CD4-positive, alpha-beta T cell (primary cell): Measurements from ENCODE around the gene NTM. TPM values are rescaled to one million over a fixed set of nuclear protein-coding genes. Genes with fewer than 3 reads are reported as not detected.

ENCODE experiments used
- ATAC-seq: fragments of 200-7000 bp; cut with Tn5 transposase; one replicate; pipeline ENCODE4 v1.10.0; 2022; ENCODE audit warnings: mild to moderate bottlenecking; ENCODE audit not compliant: poor library complexity
- CTCF ChIA-PET: fragments of 350-600 bp; sonication (Branson Sonifier 250); formaldehyde crosslinking; loops from one replicate; lab custom pipeline; 2021; ENCODE audit warnings: antibody characterized with exemption, inconsistent platforms; lab: Charles Lee
- POLR2A ChIA-PET: fragments of 350-600 bp; sonication (Branson Sonifier 250); formaldehyde crosslinking; loops from one replicate; lab custom pipeline; 2021; ENCODE audit warnings: antibody characterized with exemption, inconsistent platforms; lab: Charles Lee
- DNase-seq, 14 experiments: peaks; one replicate each; pipeline ENCODE4 v3.0.0-alpha.2; 2013 to 2020; ENCODE audit warnings: mixed read lengths in 2 of 14
- H3K27ac ChIP-seq, 2 donors: one replicate each; pipeline versions ENCODE4 v1.5.1 to v1.7.0; 2013; ENCODE audit warnings: low read length in 2 of 2, low read depth in 1 of 2, mild to moderate bottlenecking in 1 of 2
- H3K27me3 ChIP-seq, 2 experiments: 1 replicate in 1 of 2; 2 replicates in 1 of 2; pipeline versions ENCODE4 v1.6.1 to v1.7.0; 2013; ENCODE audit warnings: low read length in 2 of 2, control low read depth in 1 of 2, mild to moderate bottlenecking in 1 of 2, moderate library complexity in 1 of 2; ENCODE audit not compliant: insufficient read depth in 2 of 2, control insufficient read depth in 1 of 2
- H3K36me3 ChIP-seq: one replicate; pipeline ENCODE4 v1.6.1; 2013; ENCODE audit warnings: low read length, control low read depth; ENCODE audit not compliant: insufficient read depth
- H3K4me1 ChIP-seq: one replicate; pipeline ENCODE4 v1.6.1; 2013; ENCODE audit warnings: low read length, control low read depth; ENCODE audit not compliant: insufficient read depth
- H3K4me3 ChIP-seq: one replicate; pipeline ENCODE4 v1.5.1; 2013; ENCODE audit warnings: mild to moderate bottlenecking, low read length, moderate library complexity
- H3K9me3 ChIP-seq, 2 experiments: 1 replicate in 1 of 2; 2 replicates in 1 of 2; pipeline versions ENCODE4 v1.6.1 to v1.7.0; 2013; ENCODE audit warnings: low read length in 2 of 2, mild to moderate bottlenecking in 2 of 2, control low read depth in 1 of 2, moderate library complexity in 1 of 2; ENCODE audit not compliant: control insufficient read depth in 1 of 2, insufficient read depth in 1 of 2
- H3K27ac Mint-ChIP-seq: one replicate; pipeline ENCODE4 v1.8.0; 2020; ENCODE audit warnings: mixed read lengths
- H3K27me3 Mint-ChIP-seq: one replicate; pipeline ENCODE4 v1.8.0; 2021; ENCODE audit warnings: mixed read lengths
- H3K36me3 Mint-ChIP-seq: one replicate; pipeline ENCODE4 v1.8.0; 2021; ENCODE audit warnings: low read depth, mixed read lengths
- H3K4me1 Mint-ChIP-seq: one replicate; pipeline ENCODE4 v1.8.0; 2021; ENCODE audit warnings: low read depth, mixed read lengths
- H3K4me3 Mint-ChIP-seq: one replicate; pipeline ENCODE4 v1.8.0; 2020; ENCODE audit warnings: mild to moderate bottlenecking, mixed read lengths
- H3K9me3 Mint-ChIP-seq: one replicate; pipeline ENCODE4 v1.8.0; 2020; ENCODE audit warnings: mixed read lengths
- intact Hi-C, 2 experiments: fragments of 100-400 bp; cut with DNase I in 1 of 2; cut with micrococcal nuclease in 1 of 2; formaldehyde crosslinking; loops; one replicate each; pipeline versions ENCODE4 v1.15.1 to v1.9.0; 2023 to 2025; cut with DNase I, micrococcal nuclease
- total RNA-seq, 174 experiments: library from RNA in 2 of 174; stranded (reverse) in 2 of 174; gene quantifications; one replicate each; pipeline ENCODE4 v1.2.3 and lab custom pipeline; 2021 to 2026
- TF ChIP-seq, protein P1 (sequence below): fragments of 200-600 bp; IDR thresholded peaks from one replicate; pipeline ENCODE4 v1.8.0; 2022; ENCODE audit warnings: antibody characterized with exemption, mild to moderate bottlenecking

The NTM gene
- total RNA-seq, 2 experiments from 2014 or later: not detected

DNA sequence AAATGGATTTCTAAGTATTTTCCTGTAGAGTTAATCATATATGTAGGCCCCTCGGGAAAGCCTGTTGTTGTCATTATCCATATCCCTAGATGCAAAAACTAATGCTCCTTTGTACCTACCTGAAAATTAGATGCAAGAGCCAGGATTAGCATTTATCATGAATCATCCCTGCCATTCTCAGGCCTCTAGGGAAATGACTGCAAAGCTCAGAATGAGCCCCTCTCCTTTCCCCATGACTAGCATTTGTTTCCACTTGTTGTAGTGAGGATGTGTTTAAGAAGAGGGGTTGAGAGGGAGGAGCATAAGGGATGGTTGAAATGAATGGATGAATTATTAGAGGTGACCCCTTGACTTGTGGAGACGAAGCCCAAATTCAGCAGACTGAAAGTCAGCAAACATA is 537.9 kb downstream of the NTM start:
- peaks cover 0 to 16% of the 10 kb centered on the region in 2 experiments for H3K9me3 ChIP-seq
- Mint-ChIP-seq H3K4me1 (no peaks in the 10 kb centered on the region), H3K4me3 (no peak overlapping the region), H3K27ac (no peak overlapping the region), H3K27me3 (peaks cover 42% of the 10 kb centered on the region), H3K9me3 (no peaks in the 10 kb centered on the region), H3K36me3 (no peaks in the 10 kb centered on the region)
- peaks cover 12 to 15% of the 10 kb centered on the region in 2 experiments for H3K27me3 ChIP-seq
- H3K4me3 ChIP-seq: no peak overlapping the region
- intact Hi-C loops: no loop called here
- H3K4me1 ChIP-seq: no peaks in the 10 kb centered on the region
- no peaks in the 10 kb centered on the region for H3K36me3 ChIP-seq
- ChIA-PET POLR2A (no interaction called here), CTCF (no interaction called here)
- DNase-seq (no peak), ATAC-seq (no peak)
- H3K27ac ChIP-seq: no peak overlapping the region
- TF ChIP-seq, protein P1, sequence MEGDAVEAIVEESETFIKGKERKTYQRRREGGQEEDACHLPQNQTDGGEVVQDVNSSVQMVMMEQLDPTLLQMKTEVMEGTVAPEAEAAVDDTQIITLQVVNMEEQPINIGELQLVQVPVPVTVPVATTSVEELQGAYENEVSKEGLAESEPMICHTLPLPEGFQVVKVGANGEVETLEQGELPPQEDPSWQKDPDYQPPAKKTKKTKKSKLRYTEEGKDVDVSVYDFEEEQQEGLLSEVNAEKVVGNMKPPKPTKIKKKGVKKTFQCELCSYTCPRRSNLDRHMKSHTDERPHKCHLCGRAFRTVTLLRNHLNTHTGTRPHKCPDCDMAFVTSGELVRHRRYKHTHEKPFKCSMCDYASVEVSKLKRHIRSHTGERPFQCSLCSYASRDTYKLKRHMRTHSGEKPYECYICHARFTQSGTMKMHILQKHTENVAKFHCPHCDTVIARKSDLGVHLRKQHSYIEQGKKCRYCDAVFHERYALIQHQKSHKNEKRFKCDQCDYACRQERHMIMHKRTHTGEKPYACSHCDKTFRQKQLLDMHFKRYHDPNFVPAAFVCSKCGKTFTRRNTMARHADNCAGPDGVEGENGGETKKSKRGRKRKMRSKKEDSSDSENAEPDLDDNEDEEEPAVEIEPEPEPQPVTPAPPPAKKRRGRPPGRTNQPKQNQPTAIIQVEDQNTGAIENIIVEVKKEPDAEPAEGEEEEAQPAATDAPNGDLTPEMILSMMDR: no peak

DNA sequence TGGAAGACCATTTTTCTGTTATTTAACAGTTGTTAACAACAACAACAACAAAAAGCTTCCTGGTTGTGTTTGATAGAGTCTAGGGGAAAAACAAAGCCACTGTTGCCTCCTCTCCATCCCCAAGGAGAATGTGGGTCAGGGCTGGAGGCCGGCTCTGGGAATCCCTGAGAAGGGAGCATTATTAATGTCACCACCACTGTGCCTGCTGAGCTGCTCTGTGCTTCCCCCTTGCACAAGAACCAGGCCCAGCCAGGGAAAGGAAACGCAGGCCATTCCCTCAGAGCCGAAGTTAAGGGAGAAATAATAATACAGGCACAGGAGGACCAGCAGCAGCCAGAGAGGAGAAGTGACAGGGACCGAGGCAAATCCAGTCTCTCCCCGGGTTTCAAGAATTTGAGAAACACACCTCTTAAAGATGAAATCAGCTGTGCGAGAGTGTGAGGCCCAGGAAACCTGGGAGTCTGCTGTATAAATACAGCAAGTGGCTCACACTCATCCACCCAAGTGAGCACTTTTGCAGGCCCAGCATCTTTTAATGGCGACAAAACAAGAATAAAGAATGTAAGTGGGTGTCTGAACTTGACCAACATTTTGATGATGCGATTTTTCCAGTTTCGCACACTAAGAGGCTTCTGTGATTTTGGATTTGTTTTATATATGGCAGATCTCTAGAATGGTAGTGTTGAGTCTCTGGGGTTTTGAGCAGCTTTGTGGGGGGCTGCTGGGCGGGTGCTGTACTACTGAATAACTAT is 539.2 kb downstream of the NTM start:
- Histone ChIP-seq H3K4me3 (no peak overlapping the region), H3K27ac (no peak overlapping the region), H3K27me3 (peaks cover 12 to 15% of the 10 kb centered on the region in 2 experiments), H3K4me1 (no peaks in the 10 kb centered on the region), H3K36me3 (no peaks in the 10 kb centered on the region), H3K9me3 (peaks cover 0 to 16% of the 10 kb centered on the region in 2 experiments)
- no peak overlapping the region for H3K4me3 Mint-ChIP-seq
- ChIA-PET CTCF (no interaction called here), POLR2A (no interaction called here)
- H3K4me1 Mint-ChIP-seq: no peaks in the 10 kb centered on the region
- intact Hi-C loops: no loop called here
- TF ChIP-seq, protein P1: no peak
- peaks cover 51% of the 10 kb centered on the region for H3K27me3 Mint-ChIP-seq
- no peaks in the 10 kb centered on the region for H3K9me3 Mint-ChIP-seq
- H3K27ac Mint-ChIP-seq: no peak overlapping the region
- H3K36me3 Mint-ChIP-seq: no peaks in the 10 kb centered on the region
- ATAC-seq: no peak
- DNase-seq: no peak

DNA sequence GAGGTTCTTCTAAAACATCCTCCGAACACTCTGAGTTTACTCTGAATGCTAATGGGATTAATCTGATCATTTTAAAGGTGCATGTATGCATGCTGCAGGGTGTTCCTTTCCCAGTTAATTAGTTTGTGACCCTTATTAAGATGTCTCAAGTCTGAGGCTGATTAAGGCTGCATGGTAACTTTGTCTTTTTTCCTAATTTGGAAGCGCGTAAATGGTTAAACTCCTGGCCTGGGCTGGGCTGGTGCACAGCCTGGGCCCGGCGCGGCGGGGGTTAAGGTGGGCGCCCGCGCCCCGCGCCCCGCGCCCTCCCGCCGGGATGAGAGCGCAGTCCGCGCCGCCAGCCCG is 539.7 kb downstream of the NTM start:
- H3K9me3 Mint-ChIP-seq: no peaks in the 10 kb centered on the region
- no peaks in the 10 kb centered on the region for H3K4me1 Mint-ChIP-seq
- H3K27ac ChIP-seq: no peak overlapping the region
- H3K27ac Mint-ChIP-seq: no peak overlapping the region
- ChIA-PET POLR2A (no interaction called here), CTCF (no interaction called here)
- no peaks in the 10 kb centered on the region for H3K36me3 ChIP-seq
- H3K4me1 ChIP-seq: no peaks in the 10 kb centered on the region
- peaks cover 0 to 16% of the 10 kb centered on the region in 2 experiments for H3K9me3 ChIP-seq
- TF ChIP-seq, protein P1: no peak
- intact Hi-C loops: no loop called here
- H3K27me3 ChIP-seq: peaks cover 12 to 15% of the 10 kb centered on the region in 2 experiments
- ATAC-seq (no peak), DNase-seq (no peak)
- H3K27me3 Mint-ChIP-seq: peaks cover 51% of the 10 kb centered on the region
- H3K4me3 Mint-ChIP-seq: no peak overlapping the region
- no peaks in the 10 kb centered on the region for H3K36me3 Mint-ChIP-seq
- no peak overlapping the region for H3K4me3 ChIP-seq
